Left lung (tissue), 10 donors: ENCODE data around the gene TWF2. TPM values are rescaled to one million over a fixed set of nuclear protein-coding genes. Genes with fewer than 3 reads are reported as not detected.

Source experiments
- ATAC-seq: fragments of 200-7000 bp; cut with Tn5 transposase; one replicate; pipeline ENCODE4 v1.9.1; 2020; ENCODE audit warnings: moderate library complexity
- DNase-seq, 4 donors: peaks; one replicate each; pipeline ENCODE4 v3.0.0-alpha.2; 2013 to 2020
- H3K27ac ChIP-seq, 2 donors: fragments of 200-600 bp; sonication (generic) in 1 of 2; one replicate each; pipeline versions ENCODE4 v1.5.0 to v1.8.0; 2020 to 2021
- H3K27me3 ChIP-seq, 2 donors: fragments of 200-600 bp; sonication (generic) in 1 of 2; one replicate each; pipeline versions ENCODE4 v1.5.0 to v1.8.0; 2020 to 2021
- H3K36me3 ChIP-seq, 2 donors: fragments of 200-600 bp; sonication (generic) in 1 of 2; one replicate each; pipeline versions ENCODE4 v1.5.0 to v1.8.0; 2020 to 2021
- H3K4me1 ChIP-seq, 2 donors: fragments of 200-600 bp; one replicate each; pipeline ENCODE4 v1.8.0; 2021
- H3K4me3 ChIP-seq, 2 donors: fragments of 200-600 bp; sonication (generic) in 1 of 2; one replicate each; pipeline versions ENCODE4 v1.5.0 to v1.8.0; 2020 to 2021; ENCODE audit warnings: mild to moderate bottlenecking in 1 of 2
- H3K9me3 ChIP-seq, 2 donors: fragments of 200-600 bp; sonication (generic) in 1 of 2; one replicate each; pipeline versions ENCODE4 v1.5.0 to v1.8.0; 2020 to 2021
- CTCF ChIP-seq, 2 donors: fragments of 200-600 bp; sonication (generic) in 1 of 2; IDR thresholded peaks; one replicate each; pipeline versions ENCODE4 v1.5.0 to v1.8.0; 2021; ENCODE audit warnings: antibody characterized with exemption in 2 of 2
- intact Hi-C, 2 donors: fragments of 100-400 bp; cut with DNase I; formaldehyde crosslinking; loops; one replicate each; pipeline versions ENCODE4 v1.11.2 to v1.14.2; 2022
- polyA plus RNA-seq, 6 donors: library from polyadenylated mRNA; unstranded; fragments of 120-200 nt; gene quantifications; one replicate each; pipeline ENCODE4 v1.2.1, GENCODE V29; 2013; ENCODE audit not compliant: insufficient read length in 6 of 6
- total RNA-seq, 2 donors: library from RNA; stranded (reverse); fragmentation: NEBNext Ultra II Directional; extraction: Animal tissue kit (Norgen Biotek cat#: 25700); gene quantifications; one replicate each; pipeline ENCODE4 v1.2.1, GENCODE V29; 2021
- donor health status: DM: no; HTN: yes; CAD: no.
- donor health status: DM: no; HTN: no; CAD: no.

TWF2 gene
- total and polyA plus RNA-seq, 8 donors, result 28.9 to 77.5 (median 32.4) TPM

- Histone ChIP-seq H3K27me3 (no peaks in the 10 kb centered on the region), H3K4me3 (peak overlapping the region; percentile 66 to 97), H3K9me3 (no peaks in the 10 kb centered on the region), H3K27ac (peak overlapping the region; percentile 86 to 87), H3K36me3 (peaks cover 0 to 32% of the 10 kb centered on the region in 2 donors), H3K4me1 (peaks cover 62 to 93% of the 10 kb centered on the region in 2 donors)
- TF ChIP-seq CTCF (IDR thresholded peaks at IDR 0.05), result no peak
- no peak for ATAC-seq
- DNase-seq, result peak in 1 of 4 donors; percentile 26
- intact Hi-C loops, result no loop called here
Measured at GRCh38 chr3:52198643-52199608, 40.0 kb downstream of the TWF2 start.

- Histone ChIP-seq H3K27me3 (no peaks in the 10 kb centered on the region), H3K27ac (peak within 1 kb of the TSS; percentile 86 to 87), H3K36me3 (peaks cover 0 to 23% of the 10 kb centered on the region in 2 donors), H3K4me3 (peak within 1 kb of the TSS; percentile 66 to 97), H3K4me1 (peaks cover 62 to 84% of the 10 kb centered on the region in 2 donors), H3K9me3 (no peaks in the 10 kb centered on the region)
- peak; percentile 79 for ATAC-seq
- peak; percentile 92 to 98 (median 96) for DNase-seq
- intact Hi-C loops, result no loop called here
- TF ChIP-seq CTCF (IDR thresholded peaks at IDR 0.05), result peak in 1 of 2 donors; percentile 47
Measured at GRCh38 chr3:52197842-52198625, 40.9 kb downstream of the TWF2 start, which contains the start of gene ALAS1. TSS of gene ALAS1 (plus strand) at chr3:52198160. CDS start at chr3:52199242, 1,082 bp downstream.

GRCh38 chr3:52197499-52197841 lies 41.5 kb downstream of the TWF2 start:
- H3K4me3 ChIP-seq, result peak overlapping the region; percentile 66 to 97
- TF ChIP-seq CTCF (IDR thresholded peaks at IDR 0.05), result no peak
- peaks cover 0 to 17% of the 10 kb centered on the region in 2 donors for H3K36me3 ChIP-seq
- no peaks in the 10 kb centered on the region for H3K27me3 ChIP-seq
- no peak for ATAC-seq
- intact Hi-C loops, result no loop called here
- peaks cover 59 to 79% of the 10 kb centered on the region in 2 donors for H3K4me1 ChIP-seq
- H3K9me3 ChIP-seq, result no peaks in the 10 kb centered on the region
- no peak for DNase-seq
- H3K27ac ChIP-seq, result peak overlapping the region; percentile 86 to 87

GRCh38 chr3:52196977-52197376 lies 42.0 kb downstream of the TWF2 start:
- TF ChIP-seq CTCF (IDR thresholded peaks at IDR 0.05), result no peak
- Histone ChIP-seq H3K4me3 (no peak overlapping the region), H3K4me1 (peaks cover 55 to 74% of the 10 kb centered on the region in 2 donors), H3K27ac (peak overlapping the region; percentile 86 to 87), H3K36me3 (peaks cover 0 to 14% of the 10 kb centered on the region in 2 donors), H3K9me3 (no peaks in the 10 kb centered on the region), H3K27me3 (no peaks in the 10 kb centered on the region)
- ATAC-seq (peak; percentile 43), DNase-seq (peak in 2 of 4 donors; percentile 70 to 85)
- intact Hi-C loops, result no loop called here
